ENCODE measurements around the gene PRF1.
"Not testable (repeated sequence)": the region's sequence is repeated elsewhere in the genome, so short reads cannot be mapped to it uniquely, and the experiment has no call there.

PRF1 gene

GRCh38 chr10:70615784-70616522 lies 13.4 kb upstream of the PRF1 start:
- no peak overlapping the region for H3K9ac ChIP-seq (ENCODE audit: low read length)
- no peaks in the 10 kb centered on the region for H3K9me3 ChIP-seq (ENCODE audit: control insufficient read depth, low read length)
- no peaks in the 10 kb centered on the region for H3K4me1 ChIP-seq (ENCODE audit: control insufficient read depth, insufficient read depth, low read length)
- H3K27me3 ChIP-seq (ENCODE audit: control insufficient read depth, insufficient read depth, low read length): no peaks in the 10 kb centered on the region
- no peak overlapping the region for H3K4me3 ChIP-seq (ENCODE audit: low read length)
- H3K36me3 ChIP-seq (ENCODE audit: control insufficient read depth, insufficient read depth, low read length): no peaks in the 10 kb centered on the region

GRCh38 chr10:70615211-70615610 lies 12.7 kb upstream of the PRF1 start:
- no peak overlapping the region for H3K4me3 ChIP-seq (ENCODE audit: low read length)
- no peaks in the 10 kb centered on the region for H3K9me3 ChIP-seq (ENCODE audit: control insufficient read depth, low read length)
- H3K27me3 ChIP-seq (ENCODE audit: control insufficient read depth, insufficient read depth, low read length): no peaks in the 10 kb centered on the region
- H3K4me1 ChIP-seq (ENCODE audit: control insufficient read depth, insufficient read depth, low read length): no peaks in the 10 kb centered on the region
- H3K9ac ChIP-seq (ENCODE audit: low read length): no peak overlapping the region
- H3K36me3 ChIP-seq (ENCODE audit: control insufficient read depth, insufficient read depth, low read length): no peaks in the 10 kb centered on the region

DNA sequence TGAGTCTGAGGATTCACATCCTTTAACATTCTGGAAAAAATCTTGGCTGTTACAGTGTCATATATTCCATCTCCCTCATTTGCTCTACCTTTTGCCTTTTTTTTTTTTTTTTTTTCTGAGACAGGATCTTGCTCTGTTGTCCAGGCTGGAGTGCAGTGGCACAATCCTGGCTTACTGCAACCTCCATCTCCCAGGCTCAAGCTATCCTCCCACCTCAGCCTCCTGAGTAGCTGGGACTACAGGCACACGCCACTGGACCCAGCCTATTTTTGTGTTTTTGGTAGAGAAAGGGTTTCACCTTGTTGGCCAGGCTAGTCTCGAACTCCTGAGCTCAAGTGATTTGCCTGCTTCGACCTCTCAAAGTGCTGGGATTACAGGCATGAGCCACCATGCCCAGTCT lies 11.8 kb upstream of the PRF1 start:
- not testable (repeated sequence) for H3K4me3 ChIP-seq (ENCODE audit: low read length); H3K4me1 ChIP-seq (ENCODE audit: control insufficient read depth, insufficient read depth, low read length); H3K27me3 ChIP-seq (ENCODE audit: control insufficient read depth, insufficient read depth, low read length)

DNA sequence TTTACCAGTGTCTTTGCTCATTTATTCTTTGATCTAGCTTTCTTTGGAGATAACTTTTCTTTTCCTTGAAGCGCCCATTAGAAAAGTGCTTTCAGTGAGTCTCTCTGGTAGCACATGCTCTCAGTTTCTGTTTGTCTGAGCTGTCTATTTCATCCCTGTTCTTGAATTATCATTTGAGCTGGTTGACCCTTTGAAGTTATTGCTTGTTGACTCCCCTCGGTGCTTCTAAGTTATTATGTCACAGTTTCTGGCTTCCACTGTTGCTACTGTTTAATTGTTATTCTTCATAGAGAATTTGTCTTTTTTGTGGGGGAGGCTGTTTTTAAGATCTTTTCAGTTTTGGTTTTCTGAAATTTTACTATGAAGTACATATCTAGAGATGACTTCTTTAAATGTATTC lies 11.4 kb upstream of the PRF1 start:
- Histone ChIP-seq H3K9ac (ENCODE audit: low read length) (no peak overlapping the region), H3K4me1 (ENCODE audit: control insufficient read depth, insufficient read depth, low read length) (no peaks in the 10 kb centered on the region), H3K27me3 (ENCODE audit: control insufficient read depth, insufficient read depth, low read length) (no peaks in the 10 kb centered on the region), H3K36me3 (ENCODE audit: control insufficient read depth, insufficient read depth, low read length) (no peaks in the 10 kb centered on the region), H3K4me3 (ENCODE audit: low read length) (no peak overlapping the region), H3K9me3 (ENCODE audit: control insufficient read depth, low read length) (no peaks in the 10 kb centered on the region)

More for the DNA sequence above, 11.8 kb upstream of the PRF1 start:
- H3K36me3 ChIP-seq (ENCODE audit: control insufficient read depth, insufficient read depth, low read length); H3K9ac ChIP-seq (ENCODE audit: low read length); H3K9me3 ChIP-seq (ENCODE audit: control insufficient read depth, low read length): not testable (repeated sequence)

- H3K4me3 ChIP-seq (ENCODE audit: low read length): no peak overlapping the region
- H3K9ac ChIP-seq (ENCODE audit: low read length): no peak overlapping the region
- peaks cover 4% of the 10 kb centered on the region for H3K4me1 ChIP-seq (ENCODE audit: control insufficient read depth, insufficient read depth, low read length)
- no peaks in the 10 kb centered on the region for H3K9me3 ChIP-seq (ENCODE audit: control insufficient read depth, low read length)
- H3K27me3 ChIP-seq (ENCODE audit: control insufficient read depth, insufficient read depth, low read length): no peaks in the 10 kb centered on the region
- H3K36me3 ChIP-seq (ENCODE audit: control insufficient read depth, insufficient read depth, low read length): no peaks in the 10 kb centered on the region
Observed at GRCh38 chr10:70607936-70608335, 5.4 kb upstream of the PRF1 start.

- Histone ChIP-seq H3K9me3 (ENCODE audit: control insufficient read depth, low read length) (no peaks in the 10 kb centered on the region), H3K36me3 (ENCODE audit: control insufficient read depth, insufficient read depth, low read length) (no peaks in the 10 kb centered on the region), H3K27me3 (ENCODE audit: control insufficient read depth, insufficient read depth, low read length) (no peaks in the 10 kb centered on the region), H3K4me3 (ENCODE audit: low read length) (no peak overlapping the region), H3K4me1 (ENCODE audit: control insufficient read depth, insufficient read depth, low read length) (peaks cover 4% of the 10 kb centered on the region), H3K9ac (ENCODE audit: low read length) (no peak overlapping the region)
Observed at GRCh38 chr10:70605161-70605560, 2.6 kb upstream of the PRF1 start.

GRCh38 chr10:70604106-70604505 lies 1.6 kb upstream of the PRF1 start:
- Histone ChIP-seq H3K4me3 (ENCODE audit: low read length) (no peak overlapping the region), H3K36me3 (ENCODE audit: control insufficient read depth, insufficient read depth, low read length) (no peaks in the 10 kb centered on the region), H3K4me1 (ENCODE audit: control insufficient read depth, insufficient read depth, low read length) (peaks cover 4% of the 10 kb centered on the region), H3K9me3 (ENCODE audit: control insufficient read depth, low read length) (no peaks in the 10 kb centered on the region), H3K27me3 (ENCODE audit: control insufficient read depth, insufficient read depth, low read length) (no peaks in the 10 kb centered on the region), H3K9ac (ENCODE audit: low read length) (no peak overlapping the region)

DNA sequence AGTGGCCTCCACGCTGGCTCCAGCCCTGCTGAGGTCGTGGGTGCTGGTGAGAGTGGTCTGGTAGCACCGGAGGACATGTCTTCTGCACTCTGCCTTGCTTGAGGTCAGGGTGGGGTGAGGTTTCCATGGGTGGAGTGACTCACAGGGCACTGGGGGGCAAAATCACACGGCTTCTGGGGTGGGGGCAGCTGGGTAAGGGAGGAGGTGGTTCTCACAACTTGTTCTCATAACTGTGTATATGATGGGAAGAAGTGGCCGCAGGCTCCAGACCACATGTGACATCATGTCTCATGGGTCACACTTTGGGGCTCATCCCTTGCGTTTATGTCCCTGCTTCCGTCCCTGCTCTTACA lies 884 bp upstream of the PRF1 start:
- Histone ChIP-seq H3K4me1 (ENCODE audit: control insufficient read depth, insufficient read depth, low read length) (peaks cover 4% of the 10 kb centered on the region), H3K36me3 (ENCODE audit: control insufficient read depth, insufficient read depth, low read length) (no peaks in the 10 kb centered on the region), H3K27me3 (ENCODE audit: control insufficient read depth, insufficient read depth, low read length) (no peaks in the 10 kb centered on the region), H3K9me3 (ENCODE audit: control insufficient read depth, low read length) (no peaks in the 10 kb centered on the region), H3K9ac (ENCODE audit: low read length) (peak overlapping the region; percentile 28), H3K4me3 (ENCODE audit: low read length) (no peak overlapping the region)

GRCh38 chr10:70601746-70602145 lies 795 bp downstream of the PRF1 start:
- Histone ChIP-seq H3K4me3 (ENCODE audit: low read length) (no peak overlapping the region), H3K9me3 (ENCODE audit: control insufficient read depth, low read length) (no peaks in the 10 kb centered on the region)

DNA sequence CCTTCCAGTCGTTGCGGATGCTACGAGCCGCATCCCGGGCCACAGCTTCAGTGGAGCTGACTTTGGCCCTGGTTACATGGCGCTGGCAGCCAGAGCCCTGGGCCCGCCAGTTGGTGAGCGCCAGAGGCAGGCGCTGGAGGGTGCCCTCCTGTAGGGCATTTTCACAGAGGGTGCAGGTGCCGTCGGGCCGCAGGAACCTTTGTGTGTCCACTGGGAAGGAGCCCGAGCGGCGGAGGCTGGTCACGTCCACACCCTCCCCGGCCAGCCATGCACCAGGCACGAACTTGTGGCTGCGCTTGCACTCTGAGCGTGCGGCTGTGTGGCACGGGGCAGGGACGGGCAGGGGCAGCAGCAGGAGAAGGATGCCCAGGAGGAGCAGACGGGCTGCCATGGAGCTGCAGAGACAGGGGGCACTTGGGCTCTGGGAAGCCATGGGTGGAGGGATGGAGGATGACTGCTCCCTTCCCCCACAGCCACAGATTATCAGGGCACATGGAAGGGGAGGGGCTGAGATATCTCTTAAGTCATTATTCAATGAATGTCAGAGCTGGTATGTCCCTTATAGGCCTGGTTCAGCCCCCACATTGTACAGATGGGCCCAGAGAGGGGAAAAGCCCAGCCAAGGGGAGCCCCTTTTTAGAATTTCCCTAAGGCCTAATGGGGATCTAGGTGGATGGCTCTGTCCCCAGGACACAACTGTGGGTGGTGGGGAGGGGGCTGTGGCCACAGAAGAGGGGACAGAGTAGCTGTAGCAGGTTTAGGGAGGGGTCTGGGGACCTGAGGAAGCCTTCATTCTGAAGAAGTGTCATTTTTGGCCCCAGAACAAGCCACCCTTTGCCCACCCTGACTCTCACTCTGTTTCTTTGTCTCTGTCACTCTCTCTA lies 1.8 kb downstream of the PRF1 start:
- no peak overlapping the region for H3K4me3 ChIP-seq (ENCODE audit: low read length)
- peaks cover 6% of the 10 kb centered on the region for H3K4me1 ChIP-seq (ENCODE audit: control insufficient read depth, insufficient read depth, low read length)
- no peaks in the 10 kb centered on the region for H3K9me3 ChIP-seq (ENCODE audit: control insufficient read depth, low read length)
- no peak overlapping the region for H3K9ac ChIP-seq (ENCODE audit: low read length)
- no peaks in the 10 kb centered on the region for H3K36me3 ChIP-seq (ENCODE audit: control insufficient read depth, insufficient read depth, low read length)
- H3K27me3 ChIP-seq (ENCODE audit: control insufficient read depth, insufficient read depth, low read length): no peaks in the 10 kb centered on the region

More at GRCh38 chr10:70601746-70602145, 795 bp downstream of the PRF1 start:
- H3K36me3 ChIP-seq (ENCODE audit: control insufficient read depth, insufficient read depth, low read length): no peaks in the 10 kb centered on the region
- H3K4me1 ChIP-seq (ENCODE audit: control insufficient read depth, insufficient read depth, low read length): no peaks in the 10 kb centered on the region
- no peak overlapping the region for H3K9ac ChIP-seq (ENCODE audit: low read length)
- H3K27me3 ChIP-seq (ENCODE audit: control insufficient read depth, insufficient read depth, low read length): no peaks in the 10 kb centered on the region

DNA sequence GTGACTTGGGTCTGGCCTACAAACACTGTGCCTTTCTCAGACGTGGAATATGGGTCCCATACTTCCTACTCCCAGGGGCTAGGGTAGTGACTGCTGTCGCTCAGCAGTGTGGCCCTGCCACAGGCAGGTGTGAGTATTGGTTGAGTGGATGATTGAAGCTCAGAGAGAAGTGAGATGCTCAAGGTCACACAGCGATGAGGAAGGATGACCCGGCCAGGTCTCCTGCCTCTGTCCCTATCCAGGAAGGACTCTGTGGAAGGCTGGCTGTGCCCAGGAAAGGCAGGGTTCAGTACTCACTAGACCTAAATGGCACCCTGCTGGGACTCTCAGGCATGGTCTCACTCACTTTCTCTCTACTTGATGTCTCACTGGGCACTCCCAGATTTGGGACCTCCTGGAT lies 2.8 kb downstream of the PRF1 start:
- H3K4me1 ChIP-seq (ENCODE audit: control insufficient read depth, insufficient read depth, low read length): peaks cover 11% of the 10 kb centered on the region
- H3K27me3 ChIP-seq (ENCODE audit: control insufficient read depth, insufficient read depth, low read length): no peaks in the 10 kb centered on the region
- no peaks in the 10 kb centered on the region for H3K9me3 ChIP-seq (ENCODE audit: control insufficient read depth, low read length)
- H3K36me3 ChIP-seq (ENCODE audit: control insufficient read depth, insufficient read depth, low read length): no peaks in the 10 kb centered on the region
- no peak overlapping the region for H3K4me3 ChIP-seq (ENCODE audit: low read length)
- H3K9ac ChIP-seq (ENCODE audit: low read length): no peak overlapping the region

- Histone ChIP-seq H3K4me1 (ENCODE audit: control insufficient read depth, insufficient read depth, low read length) (peaks cover 11% of the 10 kb centered on the region), H3K27me3 (ENCODE audit: control insufficient read depth, insufficient read depth, low read length) (no peaks in the 10 kb centered on the region), H3K4me3 (ENCODE audit: low read length) (no peak overlapping the region), H3K9ac (ENCODE audit: low read length) (no peak overlapping the region), H3K36me3 (ENCODE audit: control insufficient read depth, insufficient read depth, low read length) (no peaks in the 10 kb centered on the region), H3K9me3 (ENCODE audit: control insufficient read depth, low read length) (no peaks in the 10 kb centered on the region)
Observed at GRCh38 chr10:70599319-70599718, 3.2 kb downstream of the PRF1 start.

Measured in mucosa of stomach (tissue), 1 donor.